Muscle layer of colon (tissue), 2 donors: Measurements from ENCODE around the gene ATXN7L1.

Experiments
- H3K27ac ChIP-seq: one replicate; pipeline ENCODE4 v1.7.0; 2013; ENCODE audit warnings: low read depth, mild to moderate bottlenecking, low read length, moderate library complexity
- H3K27me3 ChIP-seq, 2 donors: one replicate each; pipeline ENCODE4 v1.7.0; 2013; ENCODE audit warnings: low read length in 2 of 2, mild to moderate bottlenecking in 2 of 2; ENCODE audit not compliant: insufficient read depth in 2 of 2, control insufficient read depth in 1 of 2
- H3K36me3 ChIP-seq: one replicate; pipeline ENCODE4 v1.7.0; 2013; ENCODE audit warnings: mild to moderate bottlenecking, low read length; ENCODE audit not compliant: insufficient read depth
- H3K4me1 ChIP-seq: one replicate; pipeline ENCODE4 v1.7.0; 2013; ENCODE audit warnings: mild to moderate bottlenecking, low read length; ENCODE audit not compliant: insufficient read depth
- H3K4me3 ChIP-seq, 2 donors: one replicate each; pipeline ENCODE4 v1.7.0; 2013; ENCODE audit warnings: low read length in 2 of 2, low read depth in 1 of 2, mild to moderate bottlenecking in 1 of 2, moderate library complexity in 1 of 2
- H3K9ac ChIP-seq: one replicate; pipeline ENCODE4 v1.7.0; 2013; ENCODE audit warnings: low read length
- H3K9me3 ChIP-seq: one replicate; pipeline ENCODE4 v1.7.0; 2013; ENCODE audit warnings: mild to moderate bottlenecking, low read length
- donor health status: abdominal sarcoma.
- donor health status: Adenocarcinoma of cecum.

The ATXN7L1 gene

DNA sequence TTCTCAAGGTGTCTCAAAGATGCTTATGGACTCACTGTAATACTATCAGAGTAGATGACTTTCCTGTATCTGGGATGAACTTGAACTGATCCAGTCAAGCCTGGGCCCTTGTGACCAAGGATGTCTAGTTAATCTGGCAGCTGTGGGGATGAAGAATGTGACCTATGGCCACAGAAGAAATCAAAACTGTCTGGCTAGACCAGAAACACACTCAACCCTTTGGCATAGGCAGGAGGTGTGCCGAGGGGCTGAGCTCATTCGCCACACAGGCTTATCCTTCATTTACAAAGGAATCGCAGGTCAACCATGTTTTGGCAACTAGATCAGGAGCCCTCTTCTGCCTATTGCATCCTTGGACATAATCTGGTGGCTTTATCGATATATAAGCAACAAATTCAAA, 110.6 kb downstream of the ATXN7L1 start:
- H3K36me3 ChIP-seq, result peaks cover 5% of the 10 kb centered on the region
- H3K27me3 ChIP-seq, result no peaks in the 10 kb centered on the region
- H3K4me3 ChIP-seq, result no peak overlapping the region
- no peak overlapping the region for H3K27ac ChIP-seq
- H3K9ac ChIP-seq, result no peak overlapping the region
- no peaks in the 10 kb centered on the region for H3K9me3 ChIP-seq
- peaks cover 12% of the 10 kb centered on the region for H3K4me1 ChIP-seq

DNA sequence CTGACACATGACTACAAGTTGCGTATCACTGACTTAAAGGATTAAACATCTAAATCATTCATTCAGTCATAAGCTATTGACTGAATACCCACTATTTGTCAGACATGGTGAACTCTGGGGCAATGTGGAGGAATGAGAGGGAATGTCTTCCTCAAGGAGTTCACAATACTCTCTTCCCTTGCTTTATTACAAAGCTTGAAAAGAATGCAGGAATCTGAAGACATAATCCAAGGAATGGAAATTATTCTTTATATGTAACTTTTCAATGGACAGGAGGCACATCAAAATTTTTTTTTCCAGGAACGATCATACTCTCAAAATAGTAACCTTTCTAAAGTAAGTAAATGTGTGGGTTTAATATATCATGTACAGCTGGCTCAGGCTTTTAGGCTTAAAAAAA, 111.9 kb downstream of the ATXN7L1 start:
- H3K9me3 ChIP-seq, result no peaks in the 10 kb centered on the region
- no peak overlapping the region for H3K9ac ChIP-seq
- H3K36me3 ChIP-seq, result peaks cover 6% of the 10 kb centered on the region
- H3K4me3 ChIP-seq, result no peak overlapping the region
- peaks cover 8% of the 10 kb centered on the region for H3K4me1 ChIP-seq
- no peak overlapping the region for H3K27ac ChIP-seq
- no peaks in the 10 kb centered on the region for H3K27me3 ChIP-seq

DNA sequence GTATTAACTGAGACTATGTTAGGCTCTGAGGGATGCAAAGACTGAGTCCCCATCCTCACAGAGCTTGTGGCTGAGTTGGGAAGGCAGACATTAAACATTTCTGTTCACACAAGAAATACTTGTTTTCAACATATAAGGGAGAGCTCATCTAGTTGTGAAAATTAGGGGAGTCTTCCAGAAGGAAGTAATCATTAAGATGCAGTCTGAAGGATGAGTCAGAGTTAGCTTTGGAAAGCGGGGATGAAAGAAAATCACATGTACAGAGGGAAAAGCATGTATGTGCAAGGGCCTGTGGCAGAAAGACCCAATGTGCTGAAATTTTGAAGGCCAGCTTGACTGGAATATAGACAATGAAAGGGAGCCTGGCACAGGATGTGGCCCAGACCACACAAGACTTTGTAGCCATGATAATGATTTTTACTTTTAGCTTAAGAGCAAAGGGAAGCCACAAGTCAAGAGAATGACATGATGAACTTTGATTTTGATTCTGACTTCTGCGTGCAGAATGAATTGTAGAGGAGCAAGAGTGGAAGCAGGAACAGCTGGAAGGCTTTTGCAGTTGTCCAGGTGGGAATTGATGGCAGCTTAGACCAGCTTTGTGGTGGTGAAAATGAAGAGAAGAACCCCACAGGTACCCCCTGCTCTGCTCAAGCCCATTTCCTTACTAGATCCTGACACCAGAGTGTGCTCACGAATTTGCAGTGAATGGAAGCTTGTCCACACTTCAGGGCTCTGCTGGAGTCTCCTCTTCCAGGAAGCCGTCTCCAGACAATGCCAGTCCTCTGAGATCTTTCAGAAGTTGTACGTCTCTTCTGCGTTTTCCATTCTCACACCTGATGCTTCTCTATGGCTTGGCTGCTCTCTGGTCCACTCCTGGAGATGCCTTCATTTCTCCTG, 115.6 kb downstream of the ATXN7L1 start:
- Histone ChIP-seq H3K36me3 (peaks cover 6% of the 10 kb centered on the region), H3K27me3 (no peaks in the 10 kb centered on the region), H3K9me3 (no peaks in the 10 kb centered on the region), H3K27ac (no peak overlapping the region), H3K9ac (no peak overlapping the region), H3K4me3 (no peak overlapping the region), H3K4me1 (peaks cover 8% of the 10 kb centered on the region)

DNA sequence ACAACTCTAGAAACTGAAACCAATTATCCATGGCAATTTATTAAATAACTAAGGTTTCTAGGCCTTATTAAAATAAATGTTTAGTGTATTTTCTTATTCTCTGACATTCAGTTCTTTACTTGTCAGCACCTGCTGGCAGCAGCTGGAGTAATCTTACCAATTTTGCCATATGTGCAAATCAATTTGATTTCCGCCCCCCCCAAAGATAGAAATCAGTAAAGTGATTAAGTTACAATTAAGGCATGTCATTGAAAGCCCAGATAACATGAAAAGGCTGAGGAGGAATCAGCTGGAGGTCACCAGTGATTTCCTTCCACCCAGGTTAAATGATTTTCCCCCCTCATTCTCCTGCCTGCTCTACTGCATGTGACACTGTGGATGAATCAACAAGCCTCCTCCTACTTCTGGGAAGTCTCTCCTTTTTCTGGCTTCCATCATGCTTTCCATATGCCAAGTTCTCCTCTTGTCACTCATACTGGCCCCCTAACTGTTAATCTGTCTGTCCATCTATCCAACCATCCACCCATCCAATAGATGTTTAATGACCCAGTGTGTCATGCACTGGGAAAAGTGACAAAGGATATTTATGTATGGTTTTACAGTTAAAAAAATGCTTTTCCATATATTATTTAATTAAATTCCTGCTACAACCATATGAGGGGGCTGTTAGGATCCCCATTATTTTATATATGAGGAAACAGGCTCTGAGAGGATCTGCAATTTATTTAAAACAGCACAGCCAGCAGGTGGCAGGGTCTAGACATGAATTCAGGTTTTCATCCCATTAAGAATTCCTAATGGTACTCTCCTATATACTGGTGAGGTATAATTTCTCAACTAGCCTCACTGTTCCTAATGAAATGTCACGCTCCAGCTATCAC, 116.5 kb downstream of the ATXN7L1 start:
- Histone ChIP-seq H3K9ac (no peak overlapping the region), H3K4me1 (peaks cover 8% of the 10 kb centered on the region), H3K9me3 (no peaks in the 10 kb centered on the region), H3K4me3 (no peak overlapping the region), H3K27me3 (no peaks in the 10 kb centered on the region), H3K36me3 (peaks cover 6% of the 10 kb centered on the region), H3K27ac (no peak overlapping the region)

DNA sequence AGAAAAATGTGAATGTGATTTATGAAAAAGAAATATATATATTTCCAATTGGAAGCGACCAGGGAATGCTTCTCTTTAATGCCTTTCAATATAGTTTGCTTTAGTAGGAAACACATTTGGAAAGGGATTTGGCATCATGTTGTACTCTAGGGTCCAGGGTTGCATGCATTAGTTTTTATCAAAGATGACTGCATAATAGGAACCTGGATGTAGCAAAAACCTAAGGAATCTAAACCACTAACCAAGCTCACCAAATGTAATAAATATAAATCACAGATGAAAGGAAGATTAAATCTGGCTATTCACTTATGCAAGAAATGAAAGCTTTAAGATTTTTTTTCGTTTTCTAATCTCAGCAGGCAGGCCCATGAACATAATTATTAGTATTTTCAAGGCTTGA, 120.0 kb downstream of the ATXN7L1 start:
- H3K9me3 ChIP-seq, result no peaks in the 10 kb centered on the region
- no peaks in the 10 kb centered on the region for H3K27me3 ChIP-seq
- H3K27ac ChIP-seq, result no peak overlapping the region
- peaks cover 11% of the 10 kb centered on the region for H3K36me3 ChIP-seq
- H3K4me3 ChIP-seq, result no peak overlapping the region
- no peak overlapping the region for H3K9ac ChIP-seq
- H3K4me1 ChIP-seq, result peaks cover 8% of the 10 kb centered on the region

DNA sequence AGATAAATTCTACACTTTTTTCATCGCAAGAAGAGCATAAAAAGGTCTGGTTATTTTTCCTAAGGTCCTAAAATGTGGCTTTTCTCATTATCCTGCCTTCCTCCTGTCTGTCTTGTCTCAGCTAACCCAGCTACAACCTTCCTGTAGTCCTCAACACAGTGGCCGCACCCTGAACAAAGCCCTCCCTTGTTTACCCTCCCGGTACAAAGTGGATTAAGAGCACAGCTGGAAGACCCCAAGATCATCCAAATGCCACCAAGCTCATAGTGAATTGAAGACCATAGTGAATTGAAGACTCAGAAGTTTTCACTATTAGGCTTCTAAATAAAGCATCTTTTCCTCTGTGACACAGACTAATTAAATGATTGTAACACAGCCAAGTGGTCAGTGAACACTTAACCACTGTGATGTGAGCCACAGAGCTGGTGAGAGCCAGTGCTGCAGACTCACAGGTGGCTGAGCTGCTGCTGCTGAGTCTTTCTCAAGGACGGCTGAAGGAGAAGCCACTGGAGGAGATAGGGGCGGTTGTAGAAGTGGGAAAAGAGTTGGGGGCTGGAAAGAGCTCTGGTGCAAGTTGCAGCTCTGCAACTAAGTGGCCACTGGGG, 123.6 kb downstream of the ATXN7L1 start:
- Histone ChIP-seq H3K27me3 (no peaks in the 10 kb centered on the region), H3K4me3 (no peak overlapping the region), H3K9ac (no peak overlapping the region), H3K4me1 (no peaks in the 10 kb centered on the region), H3K36me3 (peaks cover 5% of the 10 kb centered on the region), H3K27ac (no peak overlapping the region), H3K9me3 (no peaks in the 10 kb centered on the region)

DNA sequence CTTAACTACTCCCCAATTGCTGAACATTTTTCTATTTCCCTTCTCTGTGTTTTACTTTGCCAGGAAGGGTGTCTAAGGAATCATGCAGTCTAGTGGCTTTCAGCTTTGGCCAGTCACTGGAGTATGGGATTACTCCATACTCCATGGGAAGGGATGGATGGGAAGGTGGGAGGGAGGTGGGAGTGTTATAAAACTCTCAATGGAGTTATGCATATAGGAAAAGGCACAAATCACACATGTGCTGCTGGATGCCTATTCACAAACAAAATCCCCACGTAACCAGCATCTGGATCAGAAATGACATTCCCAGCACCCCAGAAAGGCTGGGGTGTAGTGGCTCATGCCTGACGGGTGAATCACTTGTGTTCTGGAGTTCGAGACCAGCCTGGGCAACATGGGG, 125.3 kb downstream of the ATXN7L1 start:
- Histone ChIP-seq H3K9ac (no peak overlapping the region), H3K27ac (no peak overlapping the region), H3K36me3 (peaks cover 5% of the 10 kb centered on the region), H3K4me1 (no peaks in the 10 kb centered on the region), H3K27me3 (no peaks in the 10 kb centered on the region), H3K9me3 (no peaks in the 10 kb centered on the region), H3K4me3 (no peak overlapping the region)

DNA sequence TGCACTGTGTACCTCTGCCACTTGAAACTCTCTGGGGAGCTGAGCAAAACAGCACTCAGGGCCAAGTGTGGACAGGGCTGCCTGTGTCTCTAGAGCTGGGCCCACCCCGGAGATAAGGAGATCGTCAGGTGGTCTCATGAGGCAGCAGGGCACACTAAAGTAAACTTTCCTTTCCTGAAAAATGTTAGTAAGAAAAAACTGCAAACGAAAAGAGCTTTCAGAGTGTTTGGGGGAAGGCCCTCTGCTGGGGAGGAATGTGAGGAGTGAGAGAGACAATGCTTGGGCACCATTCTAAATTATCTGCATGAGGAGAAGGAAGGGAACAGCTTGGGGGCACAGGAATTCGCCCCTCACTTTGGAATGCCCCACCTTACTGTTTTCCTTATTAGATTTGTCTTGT, 127.7 kb downstream of the ATXN7L1 start:
- Histone ChIP-seq H3K4me1 (no peaks in the 10 kb centered on the region), H3K36me3 (peaks cover 5% of the 10 kb centered on the region), H3K27me3 (no peaks in the 10 kb centered on the region), H3K9ac (no peak overlapping the region), H3K27ac (no peak overlapping the region), H3K9me3 (no peaks in the 10 kb centered on the region), H3K4me3 (no peak overlapping the region)

DNA sequence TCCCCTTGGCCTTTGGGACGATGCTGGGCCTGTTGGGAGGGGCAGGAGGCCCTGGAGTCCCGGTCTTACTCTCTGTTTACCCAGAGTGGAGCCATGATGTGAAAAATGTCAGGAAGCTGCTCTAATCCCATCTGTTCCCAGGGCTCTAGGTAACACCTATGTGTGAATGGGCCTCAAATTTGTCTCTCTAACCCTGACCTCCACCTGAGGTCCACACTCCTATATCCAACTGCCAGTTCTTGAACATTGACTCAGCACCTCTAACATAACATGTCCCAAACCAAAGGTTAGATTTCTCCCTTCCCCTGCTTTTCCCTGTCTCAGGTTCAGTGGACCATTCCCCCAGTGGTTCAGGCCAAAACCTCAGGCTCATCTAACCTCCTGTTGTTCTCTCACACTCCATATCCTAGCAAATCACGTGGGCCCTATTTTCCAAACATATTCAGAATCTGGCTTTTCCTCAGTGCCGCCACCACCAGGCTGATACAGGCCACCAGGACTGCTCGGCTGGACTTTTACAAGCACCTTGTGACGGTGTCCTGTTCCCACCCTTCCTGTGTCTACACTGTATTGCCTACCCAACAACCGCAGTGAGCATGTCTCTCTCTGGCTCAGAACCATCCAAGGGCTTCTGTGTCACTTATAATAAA, 130.6 kb downstream of the ATXN7L1 start:
- H3K4me3 ChIP-seq, result no peak overlapping the region
- no peaks in the 10 kb centered on the region for H3K27me3 ChIP-seq
- H3K9me3 ChIP-seq, result no peaks in the 10 kb centered on the region
- no peaks in the 10 kb centered on the region for H3K36me3 ChIP-seq
- no peak overlapping the region for H3K9ac ChIP-seq
- H3K27ac ChIP-seq, result no peak overlapping the region
- no peaks in the 10 kb centered on the region for H3K4me1 ChIP-seq

DNA sequence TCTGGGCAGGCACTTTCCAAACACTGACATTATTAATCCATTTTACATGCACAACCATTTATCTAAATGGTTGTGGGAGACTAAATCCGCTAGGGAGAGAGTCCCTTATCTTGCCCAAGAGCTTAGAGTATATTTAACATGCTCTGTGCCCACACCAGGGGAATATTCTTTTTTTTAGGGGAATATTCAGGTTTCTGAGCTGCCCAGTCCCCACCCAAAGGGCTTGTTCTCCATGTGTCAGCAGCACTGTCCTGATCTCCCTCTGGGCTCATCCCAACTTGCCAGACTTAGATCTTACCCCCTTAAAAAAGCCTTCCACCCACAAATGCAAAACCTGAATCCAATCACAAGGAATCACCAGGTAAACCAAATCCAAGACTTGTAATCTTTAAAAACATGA, 132.1 kb downstream of the ATXN7L1 start:
- H3K4me3 ChIP-seq, result no peak overlapping the region
- H3K9me3 ChIP-seq, result no peaks in the 10 kb centered on the region
- no peaks in the 10 kb centered on the region for H3K27me3 ChIP-seq
- no peak overlapping the region for H3K27ac ChIP-seq
- no peaks in the 10 kb centered on the region for H3K36me3 ChIP-seq
- H3K4me1 ChIP-seq, result no peaks in the 10 kb centered on the region
- no peak overlapping the region for H3K9ac ChIP-seq
